GOT3 (cell line): ENCODE results near the gene ARHGAP26.

Experiments
- DNase-seq: peaks from one replicate; lab custom pipeline; 2025; ENCODE audit warnings: mixed read lengths; lab: John Stamatoyannopoulos, UW

ARHGAP26 gene

GRCh38 chr5:143245929-143246561, 475.9 kb downstream of the ARHGAP26 start:
- no peak for DNase-seq

GRCh38 chr5:143247134-143247815, 477.1 kb downstream of the ARHGAP26 start:
- no peak for DNase-seq

- DNase-seq: no peak
Observed at GRCh38 chr5:143248391-143248790, 478.2 kb downstream of the ARHGAP26 start.

- no peak for DNase-seq
Observed at GRCh38 chr5:143248822-143249579, 478.8 kb downstream of the ARHGAP26 start.

DNA sequence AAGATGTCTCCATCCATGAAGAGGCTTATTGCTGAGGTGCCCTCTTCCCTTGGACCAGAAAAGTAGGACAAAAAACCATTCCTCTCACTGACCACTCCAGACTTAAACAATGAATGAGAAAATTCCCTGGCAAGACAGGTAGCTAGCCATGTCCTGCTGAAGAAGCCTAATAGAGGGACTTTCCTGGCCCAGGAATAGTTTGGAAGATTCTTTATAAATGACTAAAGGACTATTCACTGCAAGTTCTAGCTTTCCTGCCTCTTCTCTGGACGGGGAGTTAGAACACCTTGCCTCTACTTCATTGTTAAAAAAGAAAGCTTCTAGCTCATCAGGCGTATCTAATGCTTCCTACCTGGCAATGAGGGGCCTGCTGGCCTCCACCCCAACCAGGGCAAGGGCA, 479.7 kb downstream of the ARHGAP26 start:
- DNase-seq: no peak

- no peak for DNase-seq
Observed at GRCh38 chr5:143251190-143251589, 481.0 kb downstream of the ARHGAP26 start.

- no peak for DNase-seq
Observed at GRCh38 chr5:143251946-143252345, 481.8 kb downstream of the ARHGAP26 start.

GRCh38 chr5:143254819-143255218, 484.6 kb downstream of the ARHGAP26 start:
- no peak for DNase-seq

DNA sequence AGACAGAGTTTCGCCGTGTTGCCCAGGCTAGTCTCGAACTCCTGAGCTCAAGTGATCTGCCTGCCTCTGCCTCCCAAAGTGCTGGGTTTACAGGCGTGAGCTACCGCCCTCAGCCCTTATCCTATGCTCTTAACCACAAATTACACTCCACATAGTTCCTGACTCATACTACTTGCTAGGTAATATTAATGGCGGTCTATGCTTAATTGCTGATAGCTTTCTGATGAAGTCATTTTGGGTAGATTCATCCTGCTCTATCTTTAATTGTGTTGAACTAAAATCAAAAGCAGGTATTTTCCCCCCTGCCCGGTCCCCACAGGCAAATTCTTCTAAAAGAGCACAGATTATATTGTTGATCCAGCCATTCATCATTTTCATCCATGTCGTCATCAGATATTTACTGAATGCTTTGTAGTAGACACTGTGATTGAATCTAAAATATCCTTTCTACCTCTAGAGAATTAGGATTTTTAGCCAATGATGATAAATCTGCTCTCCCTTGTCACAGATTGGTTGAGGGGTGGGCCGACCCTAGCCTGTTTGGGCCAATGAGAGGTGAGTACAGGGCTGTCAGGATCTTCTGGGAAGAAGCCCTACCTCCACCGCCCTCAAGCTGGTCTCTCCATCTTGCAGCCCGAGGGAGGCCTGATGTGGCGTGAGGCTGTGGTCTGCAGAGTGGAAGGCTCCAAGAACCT, 488.5 kb downstream of the ARHGAP26 start:
- DNase-seq: no peak

DNA sequence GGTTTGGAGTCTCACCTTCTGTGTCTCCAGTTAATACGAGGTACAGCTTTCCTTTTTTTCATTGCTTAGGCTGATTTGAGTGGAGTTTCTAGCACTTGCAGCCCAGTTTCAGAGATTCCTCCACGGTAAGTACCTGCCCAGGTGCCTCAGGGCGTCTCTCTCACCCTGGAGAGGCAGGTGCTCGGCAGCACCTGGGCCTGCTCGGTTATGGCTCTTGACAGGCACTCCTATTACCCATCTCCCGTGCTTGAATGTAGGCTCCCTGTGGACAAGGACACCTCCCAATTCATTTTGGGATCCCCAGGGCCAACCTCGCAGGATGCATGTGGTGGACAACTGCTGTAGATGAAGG, 489.1 kb downstream of the ARHGAP26 start:
- DNase-seq: no peak

DNA sequence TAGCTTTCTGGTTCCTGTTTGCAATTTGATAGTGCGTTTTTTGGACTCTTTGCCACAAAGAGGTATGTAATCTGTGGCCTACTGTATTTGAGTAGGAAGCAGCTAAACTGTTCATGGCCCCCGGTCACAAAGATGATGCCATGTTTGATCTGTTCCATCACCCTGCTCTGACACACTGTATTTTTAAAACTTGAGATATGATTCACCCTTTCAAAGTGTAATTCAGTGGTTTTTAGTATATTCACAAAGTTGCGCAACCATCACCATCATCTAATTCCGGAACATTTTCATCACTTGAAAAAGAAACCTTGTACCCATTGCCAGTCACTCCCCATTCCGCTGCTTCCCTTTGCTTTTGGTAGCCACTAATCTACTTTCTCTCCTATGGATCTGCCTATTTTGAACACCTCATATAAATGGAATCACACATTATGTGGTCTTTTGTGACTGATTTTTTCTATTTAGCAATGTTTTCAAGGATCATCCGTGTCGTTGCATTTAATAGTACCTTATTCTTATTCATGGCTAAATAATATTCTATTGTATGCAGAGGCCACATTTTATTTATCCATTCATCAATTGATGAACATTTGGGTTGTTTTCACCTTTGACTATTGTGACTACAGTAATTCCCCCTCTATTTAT, 491.7 kb downstream of the ARHGAP26 start:
- no peak for DNase-seq

GRCh38 chr5:143262393-143263174, 492.4 kb downstream of the ARHGAP26 start:
- no peak for DNase-seq

GRCh38 chr5:143263272-143263810, 493.2 kb downstream of the ARHGAP26 start:
- DNase-seq: no peak

DNA sequence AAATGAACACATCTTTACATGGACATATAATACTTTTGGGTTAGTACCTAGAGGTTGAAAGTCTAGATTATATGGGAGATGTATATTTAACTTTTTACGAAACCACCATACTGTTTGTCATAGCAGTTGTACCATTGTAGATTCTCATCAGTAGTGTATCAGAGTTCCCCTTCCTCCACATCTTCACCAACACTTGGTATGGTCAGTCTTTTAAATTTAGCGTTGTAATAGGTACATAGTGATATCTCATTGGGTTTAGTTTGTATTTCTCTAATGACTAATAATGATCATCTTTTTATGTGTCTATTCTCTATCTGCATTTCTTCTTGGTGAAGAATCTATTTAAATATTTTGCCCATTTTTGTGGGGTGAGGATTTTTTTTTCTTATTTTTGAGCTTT, 495.8 kb downstream of the ARHGAP26 start:
- no peak for DNase-seq

DNA sequence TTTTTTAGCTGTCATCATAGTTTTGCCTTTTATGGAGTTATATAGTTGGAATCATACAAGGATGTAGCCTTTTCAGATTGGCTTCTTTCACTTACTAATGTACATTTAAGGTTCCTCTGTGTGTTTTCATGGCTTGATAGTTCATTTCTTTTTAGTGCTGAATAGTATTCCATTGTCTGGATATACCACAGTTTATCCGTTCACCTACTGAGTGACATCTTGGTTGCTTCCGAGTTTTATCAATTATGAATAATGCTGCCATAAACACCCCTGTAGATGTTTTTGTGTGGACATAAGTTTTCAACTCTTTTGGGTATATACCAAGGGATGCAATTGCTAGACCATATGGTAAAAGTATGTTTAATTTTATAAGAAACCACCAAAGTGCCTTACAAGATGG, 497.0 kb downstream of the ARHGAP26 start:
- DNase-seq: no peak

DNA sequence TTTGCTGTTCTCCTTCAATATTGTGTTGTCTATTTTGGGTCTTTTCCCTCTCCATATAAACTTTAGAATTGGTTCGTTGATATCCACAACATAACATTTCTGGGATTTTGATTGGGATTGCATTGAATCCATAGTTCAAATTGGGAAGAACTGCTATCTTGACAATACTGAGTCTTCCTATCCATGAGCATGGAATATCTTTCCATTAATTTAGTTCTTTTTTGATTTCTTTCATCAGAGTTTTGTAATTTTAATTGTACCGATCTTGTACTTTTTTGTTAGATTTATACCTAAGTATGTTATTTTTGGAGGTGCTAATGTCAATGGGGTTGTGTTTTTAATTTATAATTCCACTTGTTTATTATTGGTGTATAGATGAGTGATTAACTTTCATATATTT, 498.2 kb downstream of the ARHGAP26 start:
- DNase-seq: no peak

- DNase-seq: no peak
Observed at GRCh38 chr5:143271431-143271830, 501.3 kb downstream of the ARHGAP26 start.

GRCh38 chr5:143274952-143275351, 504.8 kb downstream of the ARHGAP26 start:
- no peak for DNase-seq

DNA sequence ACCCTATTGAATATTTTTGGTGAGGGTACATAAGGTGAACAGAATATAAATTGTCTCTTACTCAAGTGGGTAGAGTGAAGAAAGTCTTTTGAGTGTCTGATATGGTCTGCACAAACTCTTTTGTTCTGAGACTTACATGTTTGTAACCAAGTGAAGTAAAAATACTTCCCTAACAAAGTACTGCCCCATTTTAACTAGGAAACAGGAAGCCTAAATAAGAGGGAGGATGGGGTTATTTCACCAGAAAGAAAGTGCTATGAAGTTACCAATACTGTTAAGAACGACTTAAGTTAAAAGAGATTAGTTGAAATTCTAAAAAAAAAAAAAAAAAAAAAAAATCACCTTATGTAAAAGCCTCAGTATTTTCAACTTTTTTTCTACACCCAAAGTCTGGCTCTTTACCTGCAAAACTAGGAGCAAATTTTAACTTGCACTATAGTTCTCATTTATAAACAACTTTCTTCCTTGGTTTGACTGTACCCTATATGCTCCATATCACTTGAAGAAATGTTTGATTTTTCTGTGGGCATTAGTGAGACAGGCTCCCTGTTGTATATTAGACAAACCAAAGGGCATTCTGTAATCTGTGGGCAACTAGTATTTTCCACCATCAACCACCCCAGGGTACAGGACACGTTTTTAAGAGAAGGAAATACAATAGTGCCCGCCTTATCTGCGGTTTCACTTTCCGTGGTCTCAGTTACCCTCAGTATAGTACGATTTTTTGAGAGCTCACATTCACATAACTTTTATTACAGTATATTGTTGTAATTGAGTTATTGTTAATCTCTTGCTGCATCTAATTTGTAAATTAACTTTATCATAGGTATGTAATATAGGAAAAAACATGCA, 505.6 kb downstream of the ARHGAP26 start:
- no peak for DNase-seq

- DNase-seq: no peak
Observed at GRCh38 chr5:143277536-143277935, 507.4 kb downstream of the ARHGAP26 start.
